Stimulated activated CD4-positive, alpha-beta T cell treated with anti-CD3 and anti-CD28 coated beads, Interleukin-12 subunit alpha, Interleukin-12 subunit beta, amount 100 ng/mL, for 48 hours (primary cell): Measurements from ENCODE around the gene CSKMT.
A peak's percentile ranks its signal among the peaks of the same experiment; 100 is the strongest.
"Not testable (repeated sequence)": the region's sequence is repeated elsewhere in the genome, so short reads cannot be mapped to it uniquely, and the experiment has no call there.

Experiments used
- DNase-seq, 3 donors: peaks; one replicate each; pipeline ENCODE4 v3.0.0-alpha.2; 2020; ENCODE audit warnings: low read depth in 2 of 3, low spot score in 1 of 3

Gene CSKMT

DNA sequence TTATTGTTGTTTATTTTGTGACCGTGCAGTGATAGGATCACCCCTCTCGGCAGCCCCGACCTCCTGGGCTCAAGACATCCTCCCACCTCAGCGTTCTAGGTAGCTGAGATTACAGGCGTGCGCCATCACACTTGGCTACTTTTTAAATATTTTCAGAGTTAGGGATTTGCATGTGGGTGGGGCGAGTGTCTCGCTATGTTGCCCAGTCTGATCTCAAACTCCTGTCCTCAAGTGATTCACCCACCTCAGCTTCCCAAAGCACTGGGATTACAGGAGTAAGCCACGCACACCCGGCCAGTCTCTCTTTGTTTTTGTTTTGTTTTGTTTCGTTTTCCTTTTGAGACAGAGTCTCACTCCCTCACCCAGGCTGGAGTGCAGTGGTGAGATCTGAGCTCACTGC lies 10.8 kb upstream of the CSKMT start:
- no peak for DNase-seq

DNA sequence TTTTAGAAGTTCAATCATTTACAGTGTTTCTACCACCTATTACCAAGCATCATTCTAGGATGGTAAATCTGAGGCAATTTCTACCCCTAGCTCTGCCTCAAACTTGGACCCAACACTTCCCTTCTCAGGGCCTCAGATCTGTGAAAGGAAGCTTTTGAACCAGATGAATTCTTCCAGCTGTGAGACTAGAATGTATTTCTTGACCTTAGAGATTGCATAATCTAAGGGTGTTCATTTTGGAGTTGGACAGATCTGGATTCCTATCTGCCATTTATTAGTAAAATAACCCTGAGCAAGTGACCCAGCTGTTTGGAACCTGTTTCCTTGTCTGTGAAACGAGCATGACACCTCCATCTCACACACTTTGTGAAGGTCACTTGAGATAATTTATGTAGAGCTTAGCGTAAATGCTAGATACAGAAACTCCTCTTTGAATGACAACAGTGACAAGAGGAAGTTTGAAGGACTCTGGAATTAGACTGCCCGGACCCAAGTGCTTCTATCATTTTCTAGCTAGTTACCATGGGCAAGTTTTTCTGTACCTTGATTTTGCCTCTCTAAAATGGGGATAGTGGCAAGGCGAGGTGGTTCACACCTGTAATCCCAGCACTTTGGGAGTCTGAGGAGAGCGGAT lies 8.2 kb upstream of the CSKMT start:
- no peak for DNase-seq

DNA sequence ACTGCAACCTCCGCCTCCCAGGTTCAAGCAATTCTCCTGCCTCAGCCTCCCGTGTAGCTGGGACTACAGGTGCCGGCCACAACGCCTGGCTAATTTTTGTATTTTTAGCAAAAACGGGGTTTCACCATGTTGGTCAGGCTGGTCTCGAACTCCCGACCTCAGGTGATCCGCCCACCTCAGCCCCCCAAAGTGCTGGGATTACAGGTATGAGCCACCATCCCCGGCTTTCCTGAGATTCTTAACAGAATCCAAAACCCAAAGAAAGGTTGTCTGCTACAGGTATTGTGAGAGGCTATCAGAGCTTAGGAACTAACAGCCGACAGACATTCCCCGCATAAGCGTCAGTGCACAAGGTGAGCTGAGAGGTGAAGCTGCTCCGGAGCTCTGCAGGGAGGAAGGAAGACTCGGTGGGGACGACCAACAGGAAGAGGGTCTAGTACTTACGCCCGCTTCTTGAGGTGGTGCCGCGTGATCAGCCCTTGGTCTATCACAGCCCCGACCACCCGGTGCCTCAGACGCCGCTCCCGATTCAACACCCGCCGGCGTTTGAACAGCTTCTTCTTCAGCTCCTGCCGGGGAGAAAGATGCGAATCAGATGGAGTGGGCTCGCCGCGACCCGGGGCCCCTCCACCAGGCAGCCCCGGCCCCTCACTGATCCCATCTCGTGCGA lies 572 bp upstream of the CSKMT start:
- peak in 1 of 3 donors; percentile 40 for DNase-seq

DNA sequence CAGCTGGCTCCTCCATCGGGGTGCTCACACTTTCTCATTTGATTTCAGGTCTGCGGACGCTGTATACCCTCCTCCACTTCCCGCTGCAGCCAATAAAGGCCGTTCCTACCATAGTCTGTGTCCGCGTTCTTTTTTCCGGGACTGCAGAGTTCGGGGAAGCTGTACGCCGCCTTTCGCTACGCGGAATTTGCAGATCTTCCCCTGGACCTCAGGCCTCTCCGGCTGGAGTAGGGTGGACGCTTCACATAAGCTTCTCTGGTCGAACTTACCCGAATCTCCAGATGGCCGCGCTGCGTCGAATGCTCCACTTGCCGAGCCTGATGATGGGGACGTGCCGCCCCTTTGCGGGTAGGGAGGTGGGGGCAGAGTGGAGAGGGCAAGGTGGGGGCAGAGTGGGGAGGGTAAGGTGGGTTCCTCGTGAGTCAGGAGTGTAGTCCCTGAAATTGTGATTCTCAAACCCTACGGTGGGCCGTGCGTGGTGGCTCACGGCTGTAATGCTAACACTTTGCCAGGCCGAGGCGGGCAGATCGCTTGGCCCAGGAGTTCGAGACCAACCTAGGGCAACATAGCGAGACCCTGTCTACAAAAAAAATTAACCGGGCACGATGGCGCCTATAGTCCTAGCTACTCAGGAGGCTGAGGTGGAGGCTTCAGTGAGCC lies 617 bp downstream of the CSKMT start:
- peak in 1 of 3 donors; percentile 38 for DNase-seq

DNA sequence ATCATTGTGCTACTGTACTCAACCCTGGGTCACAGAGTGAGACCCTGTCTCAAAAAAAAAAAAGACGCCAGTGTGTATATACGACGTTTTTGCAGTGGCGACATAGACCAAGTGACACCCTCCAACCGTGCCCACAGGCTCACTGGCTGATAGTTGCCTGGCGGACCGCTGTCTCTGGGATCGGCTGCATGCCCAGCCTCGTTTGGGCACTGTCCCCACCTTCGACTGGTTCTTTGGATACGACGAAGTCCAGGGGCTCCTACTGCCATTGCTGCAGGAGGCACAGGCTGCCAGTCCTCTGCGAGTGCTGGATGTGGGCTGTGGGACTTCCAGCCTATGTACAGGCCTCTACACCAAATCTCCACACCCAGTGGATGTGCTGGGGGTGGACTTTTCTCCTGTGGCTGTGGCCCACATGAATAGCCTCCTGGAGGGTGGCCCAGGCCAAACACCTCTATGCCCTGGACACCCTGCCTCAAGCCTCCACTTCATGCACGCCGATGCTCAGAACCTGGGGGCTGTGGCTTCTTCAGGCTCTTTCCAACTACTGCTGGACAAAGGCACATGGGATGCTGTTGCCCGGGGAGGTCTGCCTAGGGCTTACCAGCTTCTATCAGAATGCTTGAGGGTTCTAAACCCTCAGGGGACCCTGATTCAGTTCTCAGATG lies 1.3 kb downstream of the CSKMT start:
- DNase-seq, result no peak

DNA sequence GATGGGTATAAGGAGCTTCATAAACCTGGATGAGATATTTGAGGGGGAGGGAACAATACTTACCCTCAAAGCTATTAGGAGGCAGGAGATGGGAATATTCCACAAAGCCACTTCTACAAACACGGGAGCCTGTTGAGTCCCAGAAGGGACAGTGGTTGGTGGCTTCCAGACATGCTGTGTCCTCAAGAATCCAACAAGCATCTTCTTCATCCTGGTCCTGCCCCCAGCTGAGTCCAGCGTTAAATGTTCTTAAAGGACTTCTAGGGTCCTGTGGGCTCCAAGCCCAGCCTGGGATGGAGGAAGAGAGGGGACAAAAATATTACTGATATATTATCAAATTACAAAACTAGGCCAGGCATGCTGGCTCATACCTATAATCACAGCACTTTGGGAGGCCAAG lies 2.3 kb downstream of the CSKMT start:
- DNase-seq, result no peak

DNA sequence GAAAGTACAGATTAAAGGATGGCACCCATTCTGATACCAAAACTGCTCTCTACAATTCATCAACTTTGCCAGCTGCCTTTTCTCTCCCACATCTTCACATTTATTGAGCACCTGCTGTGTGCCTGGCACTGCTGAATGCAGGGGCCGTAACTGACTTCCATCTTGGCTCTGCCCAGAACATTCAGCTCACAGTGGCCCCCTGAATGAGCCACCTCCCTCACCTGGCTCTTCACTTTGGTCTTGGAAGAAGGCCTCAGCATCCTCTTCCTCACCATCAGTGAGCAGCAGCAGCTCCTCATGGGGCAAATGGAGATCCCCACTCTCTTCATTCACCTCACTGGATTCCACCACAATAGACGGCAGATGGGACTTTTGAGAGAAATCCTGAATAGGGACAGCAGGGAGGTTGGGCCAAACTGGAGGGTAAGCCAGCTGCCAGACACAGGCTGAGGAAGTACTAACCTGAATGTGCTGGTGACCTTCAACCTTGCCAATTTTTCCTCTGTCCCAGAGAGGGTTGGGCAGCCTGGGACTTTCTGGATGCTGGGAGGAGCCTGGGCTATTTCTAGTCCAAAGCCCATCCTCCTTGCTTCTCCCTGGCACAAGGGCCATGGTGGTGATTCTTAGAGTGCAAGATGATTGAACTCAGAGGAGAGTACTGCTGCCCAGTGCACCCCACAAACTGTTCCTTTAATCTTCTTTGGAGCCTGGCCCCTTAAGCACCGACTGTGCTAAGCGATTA lies 4.5 kb downstream of the CSKMT start:
- no peak for DNase-seq

DNA sequence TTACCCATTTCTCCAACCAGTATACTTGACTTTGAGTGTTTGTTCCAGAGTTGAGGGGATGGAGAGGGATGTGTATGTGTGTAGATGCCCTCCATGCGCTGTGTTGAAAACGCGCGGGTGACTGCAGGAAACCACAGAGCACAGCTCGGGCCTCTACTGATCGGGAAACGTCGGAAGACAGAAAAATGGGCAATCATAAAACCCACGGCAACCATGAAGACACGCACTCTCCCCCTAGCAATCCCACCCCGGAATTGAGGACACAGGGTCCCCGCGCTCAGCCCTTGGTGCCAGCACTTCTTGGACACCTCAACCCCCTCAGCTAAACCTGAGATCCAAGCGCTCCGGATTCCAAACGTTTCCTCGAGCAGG lies 6.1 kb downstream of the CSKMT start:
- no peak for DNase-seq

DNA sequence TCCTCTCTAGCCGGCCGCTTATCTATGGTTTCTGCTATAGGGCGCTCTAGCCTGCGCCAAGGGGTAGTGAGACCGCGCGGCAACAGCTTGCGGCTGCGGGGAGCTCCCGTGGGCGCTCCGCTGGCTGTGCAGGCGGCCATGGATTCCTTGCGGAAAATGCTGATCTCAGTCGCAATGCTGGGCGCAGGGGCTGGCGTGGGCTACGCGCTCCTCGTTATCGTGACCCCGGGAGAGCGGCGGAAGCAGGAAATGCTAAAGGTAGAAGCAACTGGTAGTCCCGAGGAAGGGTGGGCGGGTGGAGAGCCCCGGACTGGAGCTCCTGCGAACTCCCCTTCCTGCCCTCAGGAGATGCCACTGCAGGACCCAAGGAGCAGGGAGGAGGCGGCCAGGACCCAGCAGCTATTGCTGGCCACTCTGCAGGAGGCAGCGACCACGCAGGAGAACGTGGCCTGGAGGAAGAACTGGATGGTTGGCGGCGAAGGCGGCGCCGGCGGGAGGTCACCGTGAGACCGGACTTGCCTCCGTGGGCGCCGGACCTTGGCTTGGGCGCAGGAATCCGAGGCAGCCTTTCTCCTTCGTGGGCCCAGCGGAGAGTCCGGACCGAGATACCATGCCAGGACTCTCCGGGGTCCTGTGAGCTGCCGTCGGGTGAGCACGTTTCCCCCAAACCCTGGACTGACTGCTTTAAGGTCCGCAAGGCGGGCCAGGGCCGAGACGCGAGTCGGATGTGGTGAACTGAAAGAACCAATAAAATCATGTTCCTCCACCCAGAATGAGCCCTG lies 6.7 kb downstream of the CSKMT start, which contains the start of the genes LBHD1 and UQCC3:
Gene LBHD1 (minus strand): TSS at position 660 of the 782 bp plus-strand sequence. CDS start 2,236 bp downstream, outside the sequence.
Gene UQCC3 (plus strand): TSS at position 66 of the 782 bp plus-strand sequence. CDS start 73 bp downstream, at position 139.
- peak; percentile 67 to 86 (median 69) for DNase-seq

DNA sequence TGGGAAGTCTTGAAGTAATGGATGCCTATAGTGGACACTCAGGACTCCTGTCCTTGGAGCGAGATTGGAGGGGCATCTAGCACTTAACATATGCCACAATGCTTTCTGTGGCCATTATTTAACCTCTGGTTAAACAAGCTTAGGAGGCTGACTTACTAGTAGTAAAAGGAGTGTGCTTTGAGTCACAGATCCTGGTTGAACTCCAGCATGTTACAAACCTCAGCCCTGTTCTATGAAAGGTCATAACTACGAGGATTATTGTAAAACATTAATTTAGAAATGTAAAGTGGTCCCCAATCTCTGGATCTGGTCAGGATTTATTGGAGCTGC lies 8.0 kb downstream of the CSKMT start:
- DNase-seq, result no peak

DNA sequence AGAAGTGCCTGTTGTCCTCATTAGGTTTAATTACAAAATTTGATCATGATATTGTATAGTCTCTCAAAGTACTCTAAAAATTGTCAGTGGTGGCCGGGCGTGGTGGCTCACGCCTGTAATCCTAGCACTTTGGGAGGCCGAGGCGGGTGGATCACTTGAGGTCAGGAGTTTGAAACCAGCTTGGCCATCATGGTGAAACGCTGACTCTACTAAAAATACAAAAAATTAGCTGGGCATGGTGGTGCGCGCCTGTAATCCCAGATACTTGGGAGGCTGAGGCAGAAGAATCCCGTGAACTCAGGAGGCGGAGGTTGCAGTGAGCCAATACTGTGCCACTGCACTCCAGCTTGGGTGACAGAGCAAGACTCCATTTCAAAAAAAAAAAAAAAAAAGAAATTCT lies 10.3 kb downstream of the CSKMT start:
- DNase-seq, result not testable (repeated sequence)

DNA sequence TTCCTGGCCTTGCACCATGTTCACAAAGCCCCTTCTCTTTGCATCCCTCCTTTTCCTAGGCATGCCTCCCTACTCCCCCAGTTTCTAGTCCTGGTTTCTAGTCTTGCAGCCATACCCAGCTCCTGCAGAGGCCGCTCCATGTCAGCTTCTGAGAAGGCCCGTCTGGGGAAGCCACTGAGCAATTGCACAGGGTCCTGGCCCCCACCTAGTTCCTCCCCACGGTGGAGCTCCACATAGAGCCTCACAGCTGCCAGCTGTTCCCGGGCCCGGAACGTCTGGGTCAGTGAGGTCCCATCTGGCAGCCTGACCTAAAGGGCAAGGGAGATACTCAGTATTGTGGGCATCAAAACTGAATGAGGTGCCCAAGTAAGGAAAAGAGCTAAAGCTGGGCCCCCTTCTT lies 11.6 kb downstream of the CSKMT start:
- DNase-seq, result no peak

DNA sequence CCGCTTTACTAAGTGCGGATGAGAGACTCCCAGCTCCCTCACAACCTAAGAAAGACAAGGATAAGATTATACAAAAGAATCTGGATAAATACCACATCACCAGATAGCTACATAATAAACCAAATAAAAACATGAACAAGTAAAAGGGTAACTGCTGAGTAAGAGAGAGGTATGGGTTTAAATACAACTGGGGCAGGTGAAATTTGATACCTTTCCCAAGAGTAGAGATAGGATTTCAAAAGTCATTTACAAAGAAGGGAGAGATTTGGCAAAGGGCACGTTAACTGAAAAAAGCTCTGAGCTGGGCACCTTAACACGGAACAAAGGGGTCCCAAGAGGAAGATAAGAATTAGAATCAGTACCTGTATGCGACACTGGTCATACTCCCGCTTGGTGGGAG lies 12.0 kb downstream of the CSKMT start:
- DNase-seq, result no peak

DNA sequence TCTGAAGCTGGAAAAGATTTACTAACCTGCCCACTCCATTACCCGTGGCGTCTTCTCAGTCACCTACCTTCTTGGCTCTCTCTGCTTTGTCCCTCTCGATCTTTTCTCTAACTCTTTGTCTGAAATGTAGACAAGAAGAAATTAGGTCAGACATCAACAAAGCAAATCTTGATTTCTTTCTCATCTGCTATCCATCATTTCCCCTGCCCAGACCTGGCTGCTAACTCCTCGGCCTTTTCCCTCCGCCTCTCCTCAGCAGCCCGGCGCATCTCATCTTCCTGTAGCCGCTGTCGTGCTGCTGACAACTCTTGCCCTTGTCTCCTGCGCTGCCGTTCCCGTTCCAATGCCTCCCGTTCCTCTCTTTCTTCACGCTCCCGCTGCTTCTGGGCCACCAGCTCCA lies 12.6 kb downstream of the CSKMT start:
- no peak for DNase-seq

DNA sequence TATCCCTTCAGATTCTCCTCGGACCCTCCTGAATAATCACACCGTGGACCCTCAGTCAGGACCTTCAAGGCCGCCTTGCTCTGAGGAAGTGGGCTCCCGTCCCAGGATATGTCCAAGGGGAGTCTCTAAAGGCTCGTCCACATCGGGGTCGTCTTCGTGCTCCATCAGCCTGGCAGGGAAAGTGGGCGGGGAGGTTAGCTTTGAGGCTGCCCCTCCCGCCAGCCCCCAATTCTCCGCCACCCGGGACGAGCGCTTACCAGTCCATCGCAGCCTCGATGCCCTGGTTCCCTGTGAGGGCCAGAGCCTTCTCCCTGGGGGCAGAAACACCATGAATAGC lies 13.3 kb downstream of the CSKMT start:
- no peak for DNase-seq

DNA sequence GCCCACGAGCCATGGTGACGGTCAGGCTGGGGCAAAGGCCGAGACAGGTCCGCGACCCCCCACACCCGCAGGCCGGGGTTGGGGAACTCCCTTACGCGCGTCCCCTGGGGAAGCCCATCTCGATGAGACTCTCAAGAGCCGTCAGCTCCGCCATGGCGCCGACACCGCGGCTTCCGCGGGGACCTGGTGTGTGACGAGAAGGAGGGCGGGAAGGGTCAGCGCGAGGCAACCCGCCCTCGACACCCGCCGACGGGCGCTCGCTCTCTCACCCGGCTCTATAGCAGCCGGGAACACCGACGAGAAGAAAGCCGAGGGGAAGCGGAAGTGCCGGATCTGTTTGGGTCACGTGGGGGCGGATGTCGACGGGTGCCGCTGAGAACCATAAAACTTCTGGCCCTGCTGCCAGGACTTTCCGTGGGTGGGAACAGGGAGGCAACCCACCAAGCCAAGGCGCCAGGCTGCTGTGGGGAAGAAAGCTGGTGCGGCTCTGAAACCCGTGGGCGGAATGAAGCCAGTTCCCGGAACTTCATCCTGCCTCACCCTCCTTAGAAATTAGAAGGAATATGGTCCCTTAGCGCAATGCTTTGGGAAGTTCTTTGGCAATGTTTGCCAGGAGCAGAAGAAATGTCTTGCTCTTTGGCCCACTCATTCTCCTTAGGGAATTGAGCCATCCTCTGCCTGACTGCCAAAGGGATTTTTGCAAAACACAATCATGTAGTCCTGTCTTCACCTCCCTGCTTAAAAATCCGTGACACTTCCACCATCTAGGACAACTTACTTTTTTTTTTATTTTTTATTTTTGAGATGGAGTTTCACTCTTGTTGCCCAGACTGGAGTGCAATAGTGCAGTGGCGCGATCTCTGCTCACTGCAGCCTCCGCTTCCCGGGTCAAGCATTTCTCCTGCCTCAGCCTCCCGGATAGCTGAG lies 13.9 kb downstream of the CSKMT start, which contains the start of gene UBXN1:
Gene UBXN1 (minus strand): TSS at position 304 of the 927 bp plus-strand sequence. CDS start 150 bp downstream, at position 154.
- DNase-seq, result peak; percentile 81 to 86 (median 83)

DNA sequence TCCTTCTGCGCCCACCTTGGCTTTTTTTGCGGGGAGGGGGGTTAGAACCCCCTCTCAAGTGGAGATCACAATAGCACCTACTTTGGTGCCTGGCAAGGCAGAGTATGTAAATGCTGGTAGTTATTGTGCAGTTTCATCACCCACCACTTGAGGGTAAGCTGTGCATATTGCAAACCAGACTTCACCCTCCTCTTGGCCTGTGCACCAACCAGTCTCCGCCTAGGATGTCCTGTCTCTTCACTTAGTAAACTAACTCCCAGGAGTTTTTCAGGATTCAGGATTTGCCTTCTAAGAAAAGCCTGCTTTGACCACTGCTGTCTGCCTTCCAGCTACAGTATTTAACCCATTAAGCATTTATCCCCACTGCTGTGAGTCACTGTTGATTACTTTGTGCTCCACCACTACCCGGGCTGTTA lies 15.7 kb downstream of the CSKMT start:
- DNase-seq, result no peak

DNA sequence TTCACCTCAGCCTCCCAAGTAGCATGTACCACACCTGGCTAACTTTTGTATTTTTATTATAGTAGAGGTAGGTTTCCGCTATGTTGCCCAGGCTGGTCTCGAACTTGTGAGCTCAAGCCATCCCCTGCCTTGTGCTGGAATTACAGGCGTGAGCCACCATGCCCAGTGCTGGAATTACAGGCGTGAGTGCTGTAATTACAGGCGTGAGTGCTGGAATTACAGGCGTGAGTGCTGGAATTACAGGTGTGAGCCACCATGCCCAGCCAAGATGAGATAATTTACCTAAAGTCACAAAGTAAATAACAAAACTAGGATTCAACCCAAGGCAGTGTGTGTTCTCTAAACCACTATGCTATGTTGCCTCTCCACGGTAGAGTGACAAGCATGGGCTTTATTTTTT lies 17.4 kb downstream of the CSKMT start:
- DNase-seq, result no peak
